K562 treated with DMSO at 1 percent for 12 hours (cell line): Measurements from ENCODE around the gene TMTC1. TPM values are rescaled to one million over a fixed set of nuclear protein-coding genes. Genes with fewer than 3 reads are reported as not detected.

Source experiments
- total RNA-seq: library from RNA; unstranded; fragments of 300-600 nt; gene quantifications from 2 replicates; pipeline ENCODE4 v1.2.3, GENCODE V29; 2022; ENCODE audit not compliant: insufficient read depth

Gene TMTC1
- total RNA-seq, result 0.15 TPM in 1 of 2 replicates, not detected in the other

DNA sequence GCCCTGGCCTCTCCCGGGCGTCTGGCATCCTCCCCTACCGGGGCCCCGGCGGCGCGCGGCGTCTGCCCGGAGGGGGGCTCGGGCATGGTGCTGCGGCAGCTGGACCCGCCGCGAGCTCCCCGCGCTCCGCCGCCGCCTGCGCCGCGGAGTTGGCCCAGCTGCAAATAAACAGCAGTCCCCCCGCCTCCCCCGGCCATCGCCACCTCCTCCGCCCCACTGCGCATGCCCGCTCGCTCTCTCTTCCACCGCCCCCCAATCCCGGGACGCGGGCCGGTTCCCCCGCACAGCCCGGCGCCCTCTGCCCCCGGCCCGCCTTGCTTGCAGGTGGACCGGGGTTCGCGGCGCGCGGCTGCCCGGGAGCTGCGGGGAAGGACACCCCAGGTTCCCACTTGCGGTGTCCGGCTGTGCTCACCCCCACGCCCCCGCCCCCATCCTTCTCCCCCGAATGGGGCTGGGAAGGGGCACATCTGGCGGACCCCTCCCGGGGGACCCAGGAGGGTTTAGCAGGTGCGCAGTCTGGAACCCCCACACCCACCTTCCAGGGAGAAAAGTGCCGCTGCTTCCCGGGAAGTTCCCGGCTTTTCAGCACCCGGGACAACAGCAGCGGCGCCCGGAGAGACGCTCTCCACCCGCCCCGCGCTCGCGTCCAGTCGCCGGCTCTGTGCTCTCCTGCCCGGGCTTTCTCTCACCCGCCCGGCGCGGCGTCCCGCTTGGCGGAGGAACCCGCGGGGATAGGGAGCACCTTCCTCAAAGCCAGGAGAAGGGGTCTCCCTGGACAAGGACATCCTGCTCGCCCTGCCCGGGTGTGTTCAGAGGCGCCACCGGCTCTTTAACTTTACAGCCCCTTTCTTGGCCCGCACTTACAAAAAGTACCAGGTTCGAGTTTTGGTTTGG is at the start of gene TMTC1:
Gene TMTC1 (minus strand): TSS at position 170 of the 894 bp plus-strand sequence. CDS start 191 bp downstream, outside the sequence.

GRCh38 chr12:29497588-29497987 is 286.2 kb downstream of the TMTC1 start, which contains the start of gene OVCH1:
OVCH1 (minus strand) TSS chr12:29497686; CDS start chr12:29497686, 0 bp downstream.

